CD4-positive, alpha-beta memory T cell (primary cell): ENCODE data around the gene KRT71. TPM values are rescaled to one million over a fixed set of nuclear protein-coding genes. Genes with fewer than 3 reads are reported as not detected.

ENCODE experiments used
- CTCF ChIA-PET: fragments of 350-600 bp; sonication (Branson Sonifier 250); formaldehyde crosslinking; loops from one replicate; lab custom pipeline; 2021; ENCODE audit warnings: inconsistent platforms; ENCODE audit not compliant: partially characterized antibody; lab: Charles Lee
- POLR2A ChIA-PET: fragments of 350-600 bp; sonication (Branson Sonifier 250); formaldehyde crosslinking; loops from one replicate; lab custom pipeline; 2021; ENCODE audit not compliant: partially characterized antibody; lab: Charles Lee
- DNase-seq, 5 donors: peaks; one replicate each; pipeline versions ENCODE4 v3.0.0 to v3.0.0-alpha.2; 2020 to 2022; ENCODE audit warnings: mixed read lengths in 1 of 5
- H3K27ac ChIP-seq: one replicate; pipeline ENCODE4 v1.7.0; 2013; ENCODE audit warnings: low read depth, low read length
- H3K27me3 ChIP-seq: 2 replicates; pipeline ENCODE4 v1.7.0; 2013; ENCODE audit warnings: mild to moderate bottlenecking, low read length, moderate library complexity; ENCODE audit not compliant: insufficient read depth
- H3K36me3 ChIP-seq: 2 replicates; pipeline ENCODE4 v1.7.0; 2013; ENCODE audit warnings: mild to moderate bottlenecking, low read length, moderate library complexity; ENCODE audit not compliant: insufficient read depth
- H3K4me1 ChIP-seq: 2 replicates; pipeline ENCODE4 v1.7.0; 2013; ENCODE audit warnings: mild to moderate bottlenecking, low read length, moderate library complexity; ENCODE audit not compliant: insufficient read depth
- H3K4me3 ChIP-seq, 2 donors: one replicate each; pipeline ENCODE4 v1.7.0; 2013; ENCODE audit warnings: low read length in 2 of 2, mild to moderate bottlenecking in 1 of 2
- H3K9me3 ChIP-seq, 2 donors: one replicate each; pipeline ENCODE4 v1.7.0; 2013; ENCODE audit warnings: low read length in 2 of 2, control low read depth in 1 of 2; ENCODE audit not compliant: control insufficient read depth in 1 of 2
- H3K27ac Mint-ChIP-seq, 7 donors: one replicate each; pipeline ENCODE4 v1.8.0; 2020 to 2021; ENCODE audit warnings: mixed read lengths in 7 of 7, mild to moderate bottlenecking in 6 of 7, inconsistent platforms in 3 of 7, moderate library complexity in 3 of 7
- H3K27me3 Mint-ChIP-seq, 2 donors: one replicate each; pipeline ENCODE4 v1.8.0; 2020 to 2021; ENCODE audit warnings: mixed read lengths in 2 of 2
- H3K36me3 Mint-ChIP-seq, 2 donors: one replicate each; pipeline ENCODE4 v1.8.0; 2020 to 2021; ENCODE audit warnings: mixed read lengths in 2 of 2, inconsistent platforms in 1 of 2, mild to moderate bottlenecking in 1 of 2
- H3K4me1 Mint-ChIP-seq, 4 donors: one replicate each; pipeline ENCODE4 v1.8.0; 2020 to 2021; ENCODE audit warnings: mixed read lengths in 4 of 4, mild to moderate bottlenecking in 1 of 4
- H3K4me3 Mint-ChIP-seq, 8 donors: one replicate each; pipeline ENCODE4 v1.8.0; 2020 to 2021; ENCODE audit warnings: mixed read lengths in 8 of 8, mild to moderate bottlenecking in 7 of 8, moderate library complexity in 6 of 8, inconsistent platforms in 3 of 8
- H3K9me3 Mint-ChIP-seq, 8 donors: one replicate each; pipeline ENCODE4 v1.8.0; 2020 to 2021; ENCODE audit warnings: mixed read lengths in 8 of 8, mild to moderate bottlenecking in 5 of 8, inconsistent platforms in 3 of 8, moderate library complexity in 1 of 8
- intact Hi-C: fragments of 100-400 bp; cut with micrococcal nuclease; formaldehyde crosslinking; loops from one replicate; pipeline ENCODE4 v1.15.1; 2023
- polyA plus RNA-seq, 2 donors: library from polyadenylated mRNA; unstranded; fragments of 300-500 nt; fragmentation: Illumina TruSeq; gene quantifications; one replicate each; pipeline ENCODE4 v1.2.3, GENCODE V29; 2021
- total RNA-seq, 2 experiments: library from RNA; stranded (reverse); gene quantifications; one replicate each; pipeline ENCODE4 v1.2.3, GENCODE V29; 2021

KRT71 gene
- total and polyA plus RNA-seq, 4 experiments from 2014 or later, result not detected

GRCh38 chr12:52522346-52523011 is 30.5 kb downstream of the KRT71 start:
- Histone ChIP-seq H3K27ac (no peak overlapping the region), H3K4me1 (no peaks in the 10 kb centered on the region), H3K36me3 (no peaks in the 10 kb centered on the region), H3K27me3 (no peaks in the 10 kb centered on the region), H3K9me3 (no peaks in the 10 kb centered on the region), H3K4me3 (no peak overlapping the region)
- Mint-ChIP-seq H3K4me1 (no peaks in the 10 kb centered on the region), H3K27ac (no peak overlapping the region), H3K9me3 (no peaks in the 10 kb centered on the region), H3K4me3 (no peak overlapping the region), H3K36me3 (no peaks in the 10 kb centered on the region), H3K27me3 (peaks cover 2 to 4% of the 10 kb centered on the region in 2 donors)
- ChIA-PET CTCF (no interaction called here), POLR2A (no interaction called here)
- intact Hi-C loops, result no loop called here
- DNase-seq, result no peak

GRCh38 chr12:52521568-52522266 is 31.2 kb downstream of the KRT71 start:
- Histone ChIP-seq H3K27ac (no peak overlapping the region), H3K27me3 (no peaks in the 10 kb centered on the region), H3K4me1 (no peaks in the 10 kb centered on the region), H3K4me3 (no peak overlapping the region), H3K36me3 (no peaks in the 10 kb centered on the region), H3K9me3 (no peaks in the 10 kb centered on the region)
- H3K27me3 Mint-ChIP-seq, result peaks cover 2 to 4% of the 10 kb centered on the region in 2 donors
- no peak for DNase-seq
- H3K9me3 Mint-ChIP-seq, result no peaks in the 10 kb centered on the region
- H3K4me1 Mint-ChIP-seq, result no peaks in the 10 kb centered on the region
- ChIA-PET CTCF (interaction anchor here (0.9 kb wide), 1 partner anchor 15 kb away, joined by 3 read pairs; no protein-coding TSS in a partner anchor), POLR2A (no interaction called here)
- no peak overlapping the region for H3K27ac Mint-ChIP-seq
- no peak overlapping the region for H3K4me3 Mint-ChIP-seq
- intact Hi-C loops, result no loop called here
- H3K36me3 Mint-ChIP-seq, result no peaks in the 10 kb centered on the region

- Mint-ChIP-seq H3K27me3 (peaks cover 2 to 4% of the 10 kb centered on the region in 2 donors), H3K27ac (no peak overlapping the region), H3K4me1 (no peaks in the 10 kb centered on the region), H3K4me3 (no peak overlapping the region), H3K9me3 (no peaks in the 10 kb centered on the region), H3K36me3 (no peaks in the 10 kb centered on the region)
- no peaks in the 10 kb centered on the region for H3K36me3 ChIP-seq
- H3K4me3 ChIP-seq, result no peak overlapping the region
- CTCF ChIA-PET, result interaction anchor here (0.9 kb wide), 1 partner anchor 15 kb away, joined by 3 read pairs; no protein-coding TSS in a partner anchor
- H3K9me3 ChIP-seq, result no peaks in the 10 kb centered on the region
- no peak for DNase-seq
- no peaks in the 10 kb centered on the region for H3K27me3 ChIP-seq
- H3K4me1 ChIP-seq, result no peaks in the 10 kb centered on the region
- H3K27ac ChIP-seq, result no peak overlapping the region
- POLR2A ChIA-PET, result no interaction called here
- intact Hi-C loops, result no loop called here
These were observed 31.8 kb downstream of the KRT71 start for GRCh38 chr12:52521175-52521567.

DNA sequence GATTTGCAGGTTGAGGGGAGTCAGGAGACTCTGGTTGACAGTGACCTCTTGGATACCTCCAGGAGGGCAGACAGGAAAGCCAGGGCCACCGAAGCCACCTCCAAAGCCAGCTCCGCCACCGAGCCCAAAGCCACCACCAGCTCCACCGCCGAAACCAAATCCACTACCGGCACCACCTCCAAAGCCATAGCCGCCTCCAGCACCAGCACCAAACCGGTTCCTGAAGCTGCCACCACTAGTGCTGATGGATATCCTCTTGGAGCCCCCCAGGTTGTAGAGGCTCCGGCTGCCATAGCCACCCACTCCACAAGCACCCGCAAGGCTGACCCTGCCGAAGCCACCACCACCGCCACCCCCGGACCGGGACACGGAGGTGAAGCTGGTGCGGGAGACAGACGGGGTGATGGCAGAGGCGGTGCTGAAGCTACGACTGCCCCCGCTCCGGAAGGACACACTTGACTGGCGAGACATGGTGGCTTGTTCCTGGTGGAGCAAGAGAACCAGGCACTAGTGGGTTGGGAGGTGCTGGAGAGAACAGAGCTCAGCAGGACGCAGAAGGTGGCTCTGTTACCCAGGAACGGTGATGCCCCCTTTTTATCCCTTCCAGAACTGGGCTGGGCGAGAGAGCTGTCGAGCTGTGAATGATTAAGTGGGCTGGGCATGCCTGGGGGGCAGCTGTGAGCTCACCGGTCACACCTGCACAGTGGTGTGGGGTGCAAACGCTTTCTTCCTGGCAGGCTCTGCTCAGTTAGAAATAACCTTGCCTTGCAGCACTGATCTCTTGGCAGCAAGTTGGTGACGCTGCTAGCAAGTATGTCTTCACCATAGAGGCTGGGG is 32.9 kb downstream of the KRT71 start, which contains the start of gene KRT5:
Gene KRT5 (minus strand): TSS at position 569 of the 837 bp plus-strand sequence. CDS start 98 bp downstream, at position 471.
- no peaks in the 10 kb centered on the region for H3K9me3 Mint-ChIP-seq
- intact Hi-C loops, result no loop called here
- no peak within 1 kb of the TSS for H3K27ac Mint-ChIP-seq
- H3K4me1 Mint-ChIP-seq, result no peaks in the 10 kb centered on the region
- H3K4me3 ChIP-seq, result no peak within 1 kb of the TSS
- CTCF ChIA-PET, result interaction anchor here (0.5 kb wide), 1 partner anchor 187 kb away, joined by 4 read pairs; no protein-coding TSS in a partner anchor
- H3K9me3 ChIP-seq, result no peaks in the 10 kb centered on the region
- H3K4me1 ChIP-seq, result no peaks in the 10 kb centered on the region
- H3K36me3 Mint-ChIP-seq, result no peaks in the 10 kb centered on the region
- H3K4me3 Mint-ChIP-seq, result no peak within 1 kb of the TSS
- H3K36me3 ChIP-seq, result no peaks in the 10 kb centered on the region
- H3K27me3 ChIP-seq, result no peaks in the 10 kb centered on the region
- DNase-seq, result no peak
- peaks cover 2 to 7% of the 10 kb centered on the region in 2 donors for H3K27me3 Mint-ChIP-seq
- POLR2A ChIA-PET, result no interaction called here
- no peak within 1 kb of the TSS for H3K27ac ChIP-seq

GRCh38 chr12:52519387-52519703 is 33.6 kb downstream of the KRT71 start:
- Mint-ChIP-seq H3K4me3 (no peak overlapping the region), H3K9me3 (no peaks in the 10 kb centered on the region), H3K27me3 (peaks cover 2 to 7% of the 10 kb centered on the region in 2 donors), H3K36me3 (no peaks in the 10 kb centered on the region), H3K4me1 (no peaks in the 10 kb centered on the region), H3K27ac (no peak overlapping the region)
- ChIA-PET POLR2A (no interaction called here), CTCF (no interaction called here)
- intact Hi-C loops, result no loop called here
- H3K4me1 ChIP-seq, result no peaks in the 10 kb centered on the region
- no peaks in the 10 kb centered on the region for H3K9me3 ChIP-seq
- no peak for DNase-seq
- H3K4me3 ChIP-seq, result no peak overlapping the region
- H3K36me3 ChIP-seq, result no peaks in the 10 kb centered on the region
- H3K27ac ChIP-seq, result no peak overlapping the region
- no peaks in the 10 kb centered on the region for H3K27me3 ChIP-seq

DNA sequence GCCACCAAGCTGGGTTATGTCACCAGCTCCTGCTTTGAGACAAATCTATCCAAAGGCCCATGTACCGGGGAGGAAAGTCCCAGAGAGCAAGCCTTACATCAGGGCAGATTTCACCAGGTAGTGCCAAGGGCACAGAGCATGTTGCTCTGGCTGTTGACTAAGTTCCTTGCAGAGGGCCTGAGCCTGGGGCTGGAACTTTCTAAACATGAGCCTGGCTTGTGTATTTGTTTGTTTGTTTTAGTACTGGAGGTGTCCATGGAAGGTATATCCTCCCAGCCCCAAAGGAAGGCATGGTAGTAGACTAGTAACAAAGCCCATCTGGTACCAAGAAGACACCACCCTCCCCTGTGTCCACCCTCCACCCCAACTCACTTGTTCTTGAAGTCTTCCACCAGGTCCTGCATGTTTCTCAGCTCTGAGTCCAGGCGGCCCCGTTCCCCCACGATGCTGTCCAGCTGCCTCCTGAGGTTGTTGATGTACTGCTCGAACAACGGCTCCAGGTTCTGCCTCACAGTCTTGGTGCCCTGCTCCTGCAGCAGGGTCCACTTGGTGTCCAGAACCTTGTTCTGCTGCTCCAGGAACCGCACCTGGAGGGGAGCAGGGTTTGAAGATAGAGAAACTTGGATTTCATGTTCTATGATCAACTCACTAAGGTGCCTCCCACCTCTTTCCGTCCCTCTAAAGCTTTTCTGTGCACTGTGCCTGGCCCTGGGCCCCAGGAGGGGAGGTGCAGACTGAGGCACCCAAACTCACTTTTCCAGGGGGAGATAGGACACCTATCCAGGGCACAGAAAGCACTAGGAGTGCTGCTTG is 34.2 kb downstream of the KRT71 start:
- Histone ChIP-seq H3K27ac (no peak overlapping the region), H3K4me3 (no peak overlapping the region), H3K9me3 (no peaks in the 10 kb centered on the region), H3K4me1 (no peaks in the 10 kb centered on the region), H3K27me3 (no peaks in the 10 kb centered on the region), H3K36me3 (no peaks in the 10 kb centered on the region)
- H3K9me3 Mint-ChIP-seq, result no peaks in the 10 kb centered on the region
- H3K4me1 Mint-ChIP-seq, result no peaks in the 10 kb centered on the region
- H3K4me3 Mint-ChIP-seq, result no peak overlapping the region
- no peak overlapping the region for H3K27ac Mint-ChIP-seq
- ChIA-PET CTCF (no interaction called here), POLR2A (no interaction called here)
- no peaks in the 10 kb centered on the region for H3K36me3 Mint-ChIP-seq
- no peak for DNase-seq
- H3K27me3 Mint-ChIP-seq, result peaks cover 6 to 11% of the 10 kb centered on the region in 2 donors
- intact Hi-C loops, result no loop called here
